ENCODE results near the gene OTP.

Gene OTP
- total RNA-seq: 0 reads per million in 4 donors

GRCh38 chr5:77637998-77638762, at the start of gene OTP:
Gene OTP (minus strand): TSS chr5:77638713. CDS start chr5:77638549, 164 bp downstream.
- DNase-seq: no peak

GRCh38 chr5:77683171-77683732, 44.7 kb upstream of the OTP start:
- no peak for DNase-seq

- DNase-seq: no peak
Measured at GRCh38 chr5:77670526-77670925, 32.0 kb upstream of the OTP start.

DNA sequence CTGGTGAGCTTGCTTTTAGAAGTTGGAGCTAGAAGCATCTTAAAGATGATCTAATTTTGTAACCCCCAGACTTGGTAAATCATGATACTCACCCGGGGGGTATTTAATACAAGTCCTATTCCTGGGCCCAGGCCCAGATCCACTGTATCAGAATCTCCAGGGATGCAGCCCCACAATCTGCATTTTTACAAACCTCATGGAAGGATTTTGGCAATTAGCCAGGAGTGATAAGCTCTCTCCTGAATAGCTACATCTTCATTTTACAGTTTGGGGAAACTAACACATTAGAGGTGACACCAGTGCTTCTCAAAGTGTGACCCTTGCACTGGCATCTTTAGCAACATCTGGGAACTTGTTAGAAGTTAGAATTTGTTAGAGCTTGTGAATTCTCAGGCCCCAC, 31.2 kb upstream of the OTP start:
- no peak for DNase-seq

DNA sequence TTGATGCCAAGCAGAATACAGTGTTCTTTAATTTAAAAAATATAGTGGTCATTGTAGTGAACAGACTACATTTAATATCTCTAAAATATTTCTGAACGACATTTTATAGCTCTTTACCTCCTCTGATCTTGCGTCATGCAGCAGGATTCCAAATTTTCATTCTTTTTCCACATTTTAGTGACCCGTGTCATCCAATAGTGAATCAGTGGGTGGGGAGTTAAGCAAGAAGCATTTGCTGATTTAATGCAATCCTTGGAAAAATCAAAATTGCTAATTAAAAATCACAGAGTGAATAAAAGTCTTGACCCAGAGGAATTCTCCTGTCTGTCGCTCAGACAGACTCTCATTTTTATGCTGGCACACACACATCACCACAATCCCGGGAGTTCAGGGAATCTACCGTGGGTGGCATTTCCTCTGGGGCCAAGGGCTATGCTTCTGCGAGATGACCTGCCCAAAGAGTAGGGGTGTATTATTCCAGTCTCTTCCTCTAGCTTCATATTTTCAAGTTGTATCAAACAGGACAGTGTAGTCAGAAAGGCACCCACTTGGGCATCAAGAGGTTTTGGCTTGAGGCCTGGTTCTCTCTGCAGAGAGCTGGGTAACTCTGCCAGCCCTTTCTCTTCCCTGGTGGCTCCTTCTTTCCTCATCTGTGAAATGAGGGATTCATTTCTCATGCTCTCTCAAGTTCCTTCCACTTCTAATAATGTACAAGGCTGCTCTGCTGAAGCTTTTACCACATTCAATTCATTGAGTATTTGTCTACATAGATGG, 24.8 kb upstream of the OTP start:
- no peak for DNase-seq

DNA sequence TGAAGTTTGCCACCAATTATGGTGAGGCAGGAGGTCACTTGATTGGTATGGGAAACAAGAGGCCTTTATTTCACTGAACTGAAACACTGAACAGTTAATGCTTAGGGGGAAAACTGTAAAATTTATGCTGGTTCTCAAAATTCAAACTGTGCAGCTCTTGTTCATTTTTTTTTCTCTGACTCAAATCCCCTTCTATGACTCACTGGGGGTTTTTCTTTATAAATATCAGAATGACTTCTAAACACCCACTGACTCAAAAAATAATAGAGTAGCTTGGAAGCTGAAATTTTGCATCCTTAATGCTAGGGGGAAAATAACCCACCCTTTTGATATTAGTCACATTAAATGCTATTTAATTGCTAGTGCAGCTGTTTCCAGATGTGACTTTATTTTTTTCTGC, 24.1 kb upstream of the OTP start:
- DNase-seq: peak in 1 of 5 donors; percentile 15

GRCh38 chr5:77658662-77659061, 20.1 kb upstream of the OTP start:
- no peak for DNase-seq

DNA sequence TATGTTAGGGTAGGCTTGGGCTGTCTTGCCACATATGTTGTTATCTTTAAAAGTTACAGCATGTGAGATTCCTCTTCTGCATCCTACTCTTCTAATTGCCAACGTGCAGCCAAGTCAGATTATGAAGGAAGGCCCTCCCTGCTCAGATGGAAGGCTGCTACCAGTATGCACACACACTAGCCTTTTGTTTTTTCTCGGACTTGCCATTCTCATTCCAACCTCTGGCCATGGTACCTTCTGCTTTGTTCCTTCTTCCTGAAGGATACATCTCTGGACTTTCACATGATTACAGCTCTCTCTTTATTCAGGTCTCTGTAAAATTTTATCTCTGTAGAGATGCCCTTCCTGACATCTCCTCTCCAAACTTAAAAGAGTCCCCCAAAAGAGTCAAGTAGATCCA, 12.8 kb upstream of the OTP start:
- DNase-seq: no peak

DNA sequence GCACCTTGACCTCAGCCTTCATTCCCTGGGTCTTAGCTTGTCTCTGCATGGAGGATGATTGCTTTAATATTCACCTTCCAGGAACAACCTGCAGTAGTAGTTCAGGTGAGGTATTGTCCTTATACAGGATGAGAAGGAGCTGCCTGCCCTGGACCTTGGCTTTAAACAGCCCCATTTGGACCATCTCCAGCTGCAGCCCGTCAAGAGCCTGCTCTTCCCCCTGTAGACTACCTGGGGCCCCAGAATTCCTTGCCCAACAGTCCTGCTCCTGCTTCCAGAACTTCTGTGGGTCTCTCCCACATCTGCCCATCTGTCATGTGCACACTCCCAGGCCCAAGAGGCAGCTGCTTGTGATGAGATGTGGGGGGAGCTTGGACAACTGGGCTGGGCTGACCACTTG, 12.2 kb upstream of the OTP start:
- DNase-seq: no peak

- DNase-seq: no peak
Measured at GRCh38 chr5:77649776-77650175, 11.3 kb upstream of the OTP start.

DNA sequence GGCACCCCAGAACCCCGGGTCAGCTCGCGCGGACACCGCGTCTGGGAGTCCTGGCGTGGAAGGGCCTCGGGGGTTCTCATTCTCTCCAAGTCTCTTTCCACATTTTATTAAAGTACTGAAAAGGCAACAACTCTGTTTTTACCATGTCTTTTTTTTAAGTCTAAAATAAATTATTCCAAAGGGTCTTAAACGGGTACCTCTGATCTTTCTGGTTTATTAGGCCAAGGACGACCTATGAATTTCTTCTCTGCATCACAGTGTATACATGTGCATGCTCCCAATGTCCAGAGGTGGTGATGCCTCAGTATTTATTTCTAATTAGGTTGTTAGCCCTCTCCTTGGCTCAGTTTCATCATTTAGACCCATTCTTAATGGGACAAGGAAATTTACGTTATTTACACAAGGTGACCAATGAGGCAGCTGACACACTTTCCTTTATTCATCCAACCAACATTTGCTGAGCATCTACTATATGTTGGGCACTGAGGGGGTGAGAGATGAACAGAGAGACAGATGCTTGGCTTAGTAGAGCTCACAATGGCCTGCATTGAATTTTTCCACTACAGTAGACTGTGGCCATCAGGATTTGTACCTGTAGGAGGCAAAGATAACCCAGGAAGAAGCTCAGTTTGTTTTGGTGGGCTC, 7.6 kb upstream of the OTP start:
- no peak for DNase-seq

DNA sequence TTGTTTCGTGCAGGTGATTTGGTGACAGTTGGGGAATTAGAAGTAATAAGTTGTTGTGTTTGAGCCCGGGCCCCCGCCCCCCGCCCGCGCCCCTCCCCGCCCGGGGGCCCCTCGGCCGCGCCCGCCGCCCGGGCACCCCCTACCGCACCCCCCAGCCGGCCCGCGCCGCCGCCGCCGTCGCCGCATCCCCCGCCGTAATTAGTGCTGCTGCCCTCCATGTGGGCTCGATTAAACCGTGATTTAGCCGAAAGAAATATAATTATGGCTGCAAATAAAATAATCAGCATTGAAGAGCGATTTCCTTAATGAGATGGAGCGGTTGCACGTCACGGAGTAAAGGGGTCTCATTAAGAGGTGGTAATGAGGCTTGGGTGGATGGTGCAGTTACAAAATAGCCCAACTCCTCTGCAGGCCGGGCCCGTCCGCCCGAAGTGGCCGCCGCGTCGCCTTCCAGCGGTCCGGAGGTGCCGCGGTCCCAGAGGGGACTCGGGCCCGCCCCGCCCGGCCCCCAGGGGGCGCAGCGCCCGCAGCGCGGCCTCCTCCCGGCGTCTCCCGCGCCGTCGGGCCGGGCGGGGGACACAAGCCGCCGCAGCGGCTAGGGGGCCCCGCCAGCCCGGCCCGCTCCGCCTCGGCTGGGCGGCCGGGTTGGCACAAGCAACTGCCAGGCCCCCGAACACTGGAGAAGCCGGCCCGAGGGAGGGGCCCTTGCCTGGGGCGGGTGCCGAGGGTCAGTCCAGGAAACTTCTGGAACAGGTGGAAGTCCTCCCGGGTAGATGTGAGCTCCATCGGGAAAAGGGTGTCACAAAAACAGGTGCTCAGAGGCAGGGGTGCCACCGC, 6.9 kb upstream of the OTP start:
- DNase-seq: peak in 1 of 5 donors; percentile 41

- DNase-seq: no peak
Measured at GRCh38 chr5:77644371-77645157, 6.1 kb upstream of the OTP start.

GRCh38 chr5:77643654-77644370, 5.3 kb upstream of the OTP start:
- no peak for DNase-seq

DNA sequence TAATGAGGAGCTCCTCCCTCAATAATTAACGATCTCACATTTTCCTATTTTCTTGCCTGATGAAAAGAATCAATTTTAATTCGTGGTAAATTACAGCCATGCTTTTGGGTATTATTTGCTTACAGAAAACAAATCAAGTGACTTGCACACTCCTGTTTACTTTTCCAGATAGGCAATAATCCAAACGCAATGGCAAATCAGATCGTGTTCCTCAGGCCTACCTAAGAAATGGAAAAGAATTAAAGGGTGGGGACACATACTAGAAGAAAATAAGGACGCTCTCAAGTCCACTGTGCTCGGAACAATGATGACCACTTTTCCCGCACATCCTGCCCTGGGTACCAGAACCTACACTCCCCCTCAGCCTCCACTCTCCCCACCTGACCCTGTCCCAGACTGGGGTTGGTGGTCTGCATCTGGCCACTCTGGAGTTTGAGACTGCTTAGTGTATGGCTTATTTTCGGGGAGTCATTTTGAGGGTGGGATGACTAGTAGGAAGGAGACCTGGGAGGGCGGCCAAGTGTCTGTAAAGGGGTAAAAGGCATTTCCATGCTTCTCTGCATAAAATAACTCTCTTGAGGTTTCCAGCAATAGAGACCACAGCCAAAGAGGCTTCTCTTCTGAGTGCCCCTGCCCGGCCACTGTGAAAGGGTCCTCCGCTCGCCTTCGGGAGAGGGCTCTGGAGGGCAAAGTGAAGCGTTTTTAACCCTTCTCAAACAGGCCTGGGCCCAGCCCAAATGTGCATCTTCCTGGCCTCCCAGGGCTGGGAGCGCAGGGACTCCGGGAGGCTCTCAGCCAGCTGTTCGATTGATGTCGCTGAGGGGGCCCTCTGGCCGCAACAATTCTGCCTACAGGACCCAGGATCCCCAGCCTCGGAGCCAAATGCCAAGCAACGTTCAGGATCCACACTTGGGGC, 4.5 kb upstream of the OTP start:
- DNase-seq: no peak

DNA sequence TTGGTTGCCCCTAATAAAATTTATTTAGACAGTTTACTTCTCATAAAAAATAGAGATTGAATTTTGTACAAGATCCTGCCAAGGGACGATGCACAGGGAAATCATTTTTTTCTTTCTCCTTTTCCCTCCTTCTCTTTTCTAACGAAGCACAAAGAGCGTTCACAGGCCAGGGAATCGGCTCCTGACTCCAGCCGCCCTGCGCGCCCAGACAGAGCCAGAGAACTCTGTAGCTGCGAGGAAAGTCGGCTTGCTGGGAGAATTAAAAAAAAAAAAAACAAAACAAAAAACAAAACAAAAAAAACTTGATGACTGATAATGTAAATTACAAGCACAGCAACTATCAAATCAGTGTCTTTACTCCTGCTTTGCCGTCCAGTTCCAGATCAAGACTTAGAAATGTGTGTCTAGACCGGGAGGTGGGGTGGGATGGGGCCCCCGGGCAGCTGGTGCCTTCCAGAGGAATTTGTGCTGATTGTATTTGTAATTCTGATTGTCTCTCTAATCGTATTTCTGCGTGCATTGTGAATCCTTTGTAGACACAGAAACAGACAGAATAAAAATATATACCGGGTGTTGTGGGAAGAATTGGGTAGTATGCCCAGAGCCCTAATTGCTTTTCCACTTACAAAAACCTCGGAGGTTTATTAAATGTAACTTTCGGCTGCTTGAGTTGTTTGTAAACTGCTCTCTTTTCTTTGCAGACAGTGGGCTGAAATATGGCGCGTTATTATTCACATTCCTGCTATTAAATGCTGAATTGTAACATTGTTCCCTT, 3.6 kb upstream of the OTP start:
- DNase-seq: no peak

DNA sequence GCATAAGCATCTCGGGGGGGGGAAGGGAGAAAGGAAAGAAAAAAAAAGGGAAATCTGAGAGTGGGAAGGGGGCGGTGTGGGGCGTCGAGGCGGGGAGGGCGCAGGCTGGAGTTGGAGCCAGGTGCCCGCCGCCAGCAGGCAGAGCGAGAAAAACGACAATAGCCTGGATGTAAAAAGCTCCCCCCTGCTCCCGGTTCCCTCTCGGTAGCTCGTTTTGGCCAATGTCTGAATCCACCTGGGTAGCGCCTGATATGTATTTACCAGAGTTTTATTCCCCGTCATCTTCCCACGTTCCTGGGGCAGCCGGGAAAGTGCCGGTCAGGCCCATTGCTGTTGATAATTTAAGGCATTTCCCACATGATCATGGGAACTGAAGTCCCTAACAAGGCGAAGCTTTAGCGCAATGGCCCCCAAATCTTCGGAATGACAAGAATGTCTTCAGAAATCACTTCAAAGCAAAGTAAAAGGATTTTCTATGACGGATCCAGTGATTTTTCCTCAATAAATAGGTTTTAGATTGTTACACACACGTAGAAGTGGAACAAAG, 3.0 kb upstream of the OTP start:
- DNase-seq: no peak

- DNase-seq: no peak
Measured at GRCh38 chr5:77640589-77641396, 2.3 kb upstream of the OTP start.

All from T-helper 1 cell (primary cell).